HG02870 (cell line): Measurements from ENCODE around the gene SMARCC1.

Experiments used
- ATAC-seq: cut with Tn5 transposase; IDR thresholded peaks from one replicate; pipeline ENCODE4 v1.9.1; 2021; ENCODE audit warnings: mild to moderate bottlenecking, moderate library complexity; ENCODE audit not compliant: unreplicated experiment

SMARCC1 gene

DNA sequence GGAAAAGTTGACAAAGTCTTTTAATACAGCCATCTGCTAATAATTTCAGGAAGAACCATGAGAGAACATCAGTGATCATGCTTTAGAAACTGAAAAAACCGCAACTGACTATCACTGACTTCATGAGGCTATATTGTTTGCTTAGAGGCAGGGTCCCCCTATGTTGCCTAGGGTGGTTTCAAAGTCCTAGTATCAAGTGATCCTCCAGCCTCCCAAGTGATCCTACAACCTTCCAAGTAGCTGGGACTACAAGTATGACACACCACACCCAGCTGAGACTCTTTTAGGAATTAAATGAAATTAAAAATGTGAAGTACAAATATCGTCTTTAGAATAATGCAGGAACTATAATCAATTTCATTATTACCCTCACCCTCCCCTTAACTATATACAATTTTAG is 144.8 kb downstream of the SMARCC1 start:
- no peak for ATAC-seq

DNA sequence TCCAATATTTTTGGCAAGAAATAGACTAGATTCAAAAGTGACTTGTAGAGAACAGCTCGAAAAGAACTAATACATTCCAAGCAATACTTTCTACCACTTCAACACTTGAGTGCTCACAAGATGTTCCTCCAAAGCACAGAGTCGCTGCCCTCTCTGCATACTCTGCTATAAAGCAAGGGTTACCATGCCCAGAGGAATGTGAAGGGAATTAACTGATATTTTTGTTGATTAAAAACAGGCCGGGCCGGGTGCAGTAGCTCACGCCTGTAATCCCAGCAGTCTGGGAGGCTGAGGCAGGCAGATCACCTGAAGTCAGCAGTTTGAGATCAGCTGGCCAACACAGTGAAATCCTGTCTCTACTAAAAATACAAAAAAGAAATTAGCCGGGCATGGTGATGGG is 145.5 kb downstream of the SMARCC1 start:
- ATAC-seq = no peak

DNA sequence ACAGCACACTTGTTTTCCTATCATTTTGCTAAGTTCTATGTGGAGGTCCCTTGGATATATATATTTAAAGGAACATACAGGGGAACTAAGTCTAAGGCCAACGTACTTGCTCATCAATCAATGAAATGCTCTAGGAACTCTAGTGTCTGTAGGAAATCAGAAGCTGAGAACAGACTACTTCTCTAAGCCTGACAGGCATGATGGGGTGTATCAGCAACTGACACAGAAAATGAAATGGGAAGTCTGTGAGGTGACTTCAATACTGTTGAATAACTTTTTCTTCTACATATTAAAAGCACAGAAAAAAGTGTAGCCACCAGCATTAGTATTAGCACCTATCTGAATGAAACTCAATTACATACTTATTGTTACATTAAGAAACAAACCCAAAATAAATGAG is 146.2 kb downstream of the SMARCC1 start:
- ATAC-seq = no peak

DNA sequence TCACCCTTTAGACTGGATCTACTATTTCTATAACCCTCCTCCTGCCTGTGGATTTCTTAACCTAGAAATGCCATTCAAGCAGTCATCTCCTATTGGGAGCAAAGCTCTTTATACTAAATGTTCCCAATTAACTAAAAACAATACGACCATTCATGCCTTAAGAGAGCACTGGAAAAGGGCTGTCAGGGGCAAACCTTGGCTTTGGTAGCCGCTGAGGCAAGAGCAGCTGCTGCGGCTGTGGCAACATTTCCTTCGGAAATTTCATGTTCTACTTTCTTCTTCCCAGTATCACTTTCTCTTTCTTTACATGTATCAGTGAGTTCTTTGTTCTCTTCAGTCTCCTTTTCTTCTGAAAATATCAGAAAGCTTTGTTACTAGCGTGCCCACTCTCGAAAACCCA is 146.7 kb downstream of the SMARCC1 start:
- ATAC-seq = no peak

DNA sequence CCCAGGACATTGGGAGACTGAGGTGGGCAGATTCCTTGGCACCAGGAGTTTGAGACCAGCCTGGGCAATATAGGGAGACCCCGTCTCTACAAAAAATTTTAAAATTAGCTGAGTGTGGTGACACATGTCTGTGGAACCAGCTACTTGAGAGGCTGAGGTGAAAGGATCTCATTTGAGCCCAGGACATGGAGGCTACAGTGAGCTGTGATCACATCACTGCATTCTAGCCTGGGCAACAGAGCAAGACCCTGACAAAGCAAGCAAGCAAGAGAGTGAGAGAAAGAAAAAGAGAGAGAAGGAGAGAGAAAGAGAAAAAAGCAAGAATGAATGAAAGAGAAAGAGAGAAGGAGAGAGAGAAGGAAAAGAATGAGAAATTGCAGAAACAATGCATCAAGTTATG is 150.9 kb downstream of the SMARCC1 start:
- ATAC-seq = no peak

DNA sequence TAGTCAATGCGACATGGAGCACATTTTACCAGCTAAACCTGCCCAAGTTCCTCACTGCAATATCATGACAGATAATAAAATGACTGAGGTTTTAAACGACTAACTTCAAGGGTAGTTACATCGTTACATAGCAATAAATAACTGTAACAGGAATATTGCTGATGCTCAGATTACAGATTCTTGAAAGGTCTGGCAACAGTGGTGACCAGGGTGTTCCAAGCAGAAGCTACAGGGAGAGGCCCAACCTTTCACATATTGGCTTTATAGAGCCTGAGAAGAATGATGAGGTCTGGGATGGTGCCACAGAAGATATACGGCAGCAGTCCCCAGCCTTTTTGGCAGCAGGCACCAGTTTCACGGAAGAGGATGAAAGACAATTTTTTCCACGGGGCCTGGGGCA is 151.9 kb downstream of the SMARCC1 start:
- no peak for ATAC-seq

DNA sequence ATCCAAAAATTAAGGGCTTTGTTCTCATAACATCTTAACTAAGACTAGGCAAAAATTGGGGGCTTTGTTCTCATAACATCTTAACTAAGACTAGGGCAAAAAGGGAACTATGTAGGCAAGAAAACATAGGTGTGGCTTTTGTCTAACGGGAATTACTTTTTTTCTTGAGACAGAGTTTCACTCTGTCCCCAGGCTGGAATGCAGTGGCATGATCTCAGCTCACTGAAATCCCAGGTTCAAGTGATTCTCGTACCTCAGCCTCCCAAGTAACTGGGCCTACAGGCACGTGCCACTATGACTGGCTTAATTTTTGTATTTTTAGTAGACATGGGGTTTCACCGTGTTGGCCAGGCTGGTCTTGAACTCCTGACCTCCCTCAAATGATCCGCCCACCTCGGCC is 153.3 kb downstream of the SMARCC1 start:
- ATAC-seq = no peak

DNA sequence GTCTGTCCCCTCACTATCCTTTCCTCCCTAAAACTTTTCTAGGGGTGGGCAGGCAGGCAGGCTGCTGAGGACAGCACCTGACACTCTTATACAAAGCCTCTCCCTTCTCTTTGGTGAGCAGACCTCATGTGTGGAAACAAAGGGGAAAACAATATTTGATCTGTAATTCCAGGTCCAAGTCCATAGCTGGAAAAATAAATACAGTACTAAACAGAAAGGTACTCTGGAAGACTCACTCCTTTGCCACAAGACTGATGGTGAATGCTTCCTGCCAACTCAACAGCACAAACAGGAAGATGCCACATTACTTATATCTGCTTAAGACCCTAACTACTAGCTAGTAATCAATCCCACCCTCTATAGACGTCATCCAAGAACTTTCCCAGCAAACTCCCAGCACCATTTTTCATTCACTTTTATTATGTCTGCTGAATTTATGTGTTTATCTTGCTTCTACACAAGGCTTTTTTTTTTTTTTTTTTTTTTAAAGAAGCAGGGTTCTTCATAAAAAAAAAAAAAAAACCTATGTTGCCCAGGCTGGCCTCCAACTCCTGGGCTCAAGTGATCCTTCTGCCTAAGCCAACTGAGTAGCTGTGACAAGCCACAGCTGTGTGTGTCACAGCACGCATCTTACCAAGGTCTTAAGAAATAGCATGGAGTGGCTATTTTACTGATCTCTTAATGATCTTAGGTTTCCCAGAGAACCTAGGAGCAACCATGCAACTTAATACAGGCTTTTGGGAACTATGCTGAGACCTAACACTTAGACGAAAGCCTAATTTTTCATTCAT is 158.8 kb downstream of the SMARCC1 start:
- ATAC-seq = no peak

DNA sequence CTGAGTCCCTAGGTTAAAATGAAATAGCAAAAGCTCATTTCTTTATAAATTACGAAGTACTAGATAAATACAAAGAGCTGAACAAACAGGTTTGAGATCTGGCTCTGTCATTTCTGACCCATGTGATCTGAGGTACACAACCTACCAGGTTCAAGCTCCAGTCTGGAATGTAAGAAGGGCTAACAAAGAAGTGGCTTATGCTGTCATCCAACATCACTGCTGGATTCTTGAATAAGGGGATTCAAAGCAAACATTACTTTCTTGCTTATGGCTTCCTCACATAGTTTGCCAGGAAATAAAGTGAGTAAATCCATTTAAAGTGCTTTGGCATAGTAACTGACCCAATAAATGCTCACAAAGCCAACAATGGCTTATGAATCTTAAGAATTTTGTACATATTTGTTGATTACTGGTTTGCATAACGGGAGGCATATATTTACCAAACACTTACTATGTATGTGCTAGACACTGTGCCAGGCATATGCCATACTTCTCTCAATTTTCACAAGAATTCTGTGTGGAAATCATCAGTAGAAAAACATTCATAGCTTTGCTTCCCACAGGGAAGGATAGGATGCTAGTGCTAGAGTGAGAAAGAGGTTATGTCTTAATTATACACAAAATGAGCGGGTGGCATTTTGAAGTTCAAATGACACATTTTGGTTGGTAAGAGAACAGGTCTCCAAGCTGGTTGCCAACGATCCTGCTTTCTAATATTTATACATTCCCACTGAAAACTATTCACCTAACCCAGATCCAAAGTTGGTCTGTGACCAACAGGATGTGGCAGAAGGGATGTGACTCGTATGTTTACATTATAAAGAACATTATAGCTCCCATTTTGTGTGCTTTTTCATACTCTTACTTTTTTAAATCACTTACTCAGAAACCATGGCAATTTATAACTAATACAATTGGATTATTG is 164.3 kb downstream of the SMARCC1 start:
- no peak for ATAC-seq

DNA sequence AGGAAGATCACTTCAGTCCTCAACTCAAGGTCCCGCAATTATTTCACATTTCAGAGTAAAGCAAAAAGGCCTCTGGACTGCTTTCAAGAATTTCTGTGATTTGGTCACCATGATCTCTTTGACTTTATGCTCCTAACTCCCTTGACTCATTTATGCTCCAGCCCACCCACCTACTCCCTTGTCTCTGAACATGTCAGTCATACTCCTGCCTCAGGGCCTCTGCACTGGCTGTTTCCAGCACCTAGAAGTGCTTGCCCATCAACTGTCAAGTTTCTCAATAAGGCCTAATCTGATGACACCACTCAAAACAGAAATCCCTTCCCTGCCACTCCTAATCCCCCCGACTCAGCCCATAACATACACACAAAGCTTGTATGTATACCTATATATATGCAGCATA is 166.9 kb downstream of the SMARCC1 start:
- ATAC-seq = no peak

DNA sequence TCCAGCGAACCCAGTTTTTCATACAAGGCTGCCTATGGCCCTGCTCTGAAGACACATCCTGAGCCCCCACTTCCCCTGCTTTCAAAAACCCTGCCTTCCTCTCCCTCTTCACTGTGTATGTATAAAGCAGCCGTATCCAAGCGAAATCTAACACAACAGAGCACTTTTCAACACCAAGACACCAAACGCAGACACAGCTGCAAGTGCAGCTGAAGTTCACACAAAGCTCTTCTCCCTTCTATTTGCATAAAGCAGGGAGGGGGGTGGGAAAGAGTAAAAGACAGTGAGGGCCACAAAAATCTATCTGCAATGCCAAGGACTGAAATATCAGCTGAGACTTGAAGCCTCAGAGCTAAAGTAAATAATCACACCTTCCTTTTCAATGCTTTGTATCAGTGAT is 168.0 kb downstream of the SMARCC1 start:
- ATAC-seq = no peak

DNA sequence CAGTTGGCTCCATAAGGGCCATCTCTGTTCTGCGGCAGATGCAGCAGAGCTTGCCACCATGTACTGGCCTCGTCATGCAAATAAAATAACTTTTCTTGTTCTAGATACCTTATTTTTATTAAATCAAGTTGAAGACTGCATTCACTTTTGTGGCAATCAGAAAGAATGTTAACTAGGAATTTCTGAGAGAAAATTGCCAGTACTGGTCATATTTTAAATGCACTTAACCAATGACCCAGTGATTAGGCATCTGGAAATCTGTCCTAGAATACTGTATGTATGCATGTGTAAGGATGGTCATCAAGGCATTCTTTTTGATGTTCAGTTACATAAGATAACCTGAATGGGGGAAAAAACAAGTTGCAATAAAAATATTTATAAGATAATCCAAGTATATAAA is 168.8 kb downstream of the SMARCC1 start:
- no peak for ATAC-seq

DNA sequence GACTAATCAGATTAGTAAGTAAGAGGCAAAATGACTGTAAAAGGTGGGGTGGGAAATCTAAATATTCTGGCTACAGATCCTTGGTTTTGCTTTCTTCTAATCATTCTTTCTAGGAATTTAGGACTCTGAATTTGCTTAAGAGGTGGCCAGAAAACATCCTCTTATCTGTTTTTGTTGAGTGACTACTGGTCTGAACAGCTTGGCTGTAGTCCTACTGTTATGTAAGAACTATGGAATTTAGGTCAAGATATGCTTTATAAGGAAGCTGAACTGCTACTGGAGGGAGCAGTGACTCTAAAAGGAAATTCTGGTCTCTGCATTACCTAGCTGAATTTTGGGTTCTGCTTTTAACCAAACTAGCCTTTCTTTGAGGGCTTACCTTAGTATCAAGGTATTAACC is 169.5 kb downstream of the SMARCC1 start:
- no peak for ATAC-seq

DNA sequence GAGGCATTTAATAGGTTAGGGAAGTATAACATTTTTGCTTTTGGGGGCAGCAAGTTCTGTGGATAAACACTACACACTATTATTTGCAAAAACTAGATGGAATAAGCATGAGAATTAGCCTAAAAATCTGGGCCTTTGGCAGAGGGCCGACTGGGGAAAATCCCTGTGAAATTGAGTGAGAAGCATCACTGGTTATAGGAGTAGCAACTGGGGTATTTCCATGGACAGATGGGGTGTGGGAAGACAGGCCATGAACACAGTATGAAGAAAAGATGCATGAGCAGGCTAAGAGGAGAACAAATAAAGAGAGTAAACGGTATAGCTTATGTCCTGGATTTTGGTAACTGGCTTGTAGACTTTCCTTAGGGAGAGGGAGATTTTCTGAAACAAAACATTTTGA is 170.1 kb downstream of the SMARCC1 start:
- ATAC-seq = no peak

DNA sequence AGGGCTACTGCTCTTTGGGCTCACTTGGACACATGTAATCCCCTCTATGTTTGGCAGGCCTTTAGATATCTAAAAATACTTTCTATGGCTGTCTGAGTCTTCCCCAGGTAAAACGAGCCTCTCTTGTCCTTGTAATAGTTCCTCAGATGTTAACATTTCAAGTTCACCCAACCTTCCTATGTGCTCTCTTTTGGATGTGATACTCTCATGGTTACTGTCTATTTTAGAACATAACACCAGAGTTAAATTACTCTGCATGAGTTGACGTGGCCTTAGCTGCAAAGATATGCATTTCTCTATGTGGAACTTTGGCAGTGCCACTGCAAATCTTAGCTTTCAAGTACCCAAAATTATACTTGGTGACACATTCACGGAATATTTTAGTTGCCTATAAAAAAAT is 171.1 kb downstream of the SMARCC1 start:
- no peak for ATAC-seq

DNA sequence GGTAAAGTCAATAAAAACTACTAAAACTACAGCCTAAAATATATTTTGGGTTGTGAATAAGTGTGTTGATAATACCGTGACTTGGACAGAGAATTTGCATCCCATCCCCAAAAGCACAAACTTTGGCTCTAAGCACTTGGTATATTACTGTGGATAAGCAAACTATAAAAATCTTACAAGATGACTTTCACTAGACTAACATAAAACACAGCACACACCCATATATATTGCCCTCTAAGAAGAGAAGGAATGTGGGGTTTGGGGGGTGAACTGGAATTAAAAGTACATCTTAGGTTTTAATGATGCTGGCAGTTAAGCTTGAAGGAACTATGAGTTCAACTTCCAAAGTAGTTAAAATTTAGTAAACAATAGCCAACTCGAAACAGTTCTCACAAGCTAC is 174.4 kb downstream of the SMARCC1 start:
- ATAC-seq = no peak

DNA sequence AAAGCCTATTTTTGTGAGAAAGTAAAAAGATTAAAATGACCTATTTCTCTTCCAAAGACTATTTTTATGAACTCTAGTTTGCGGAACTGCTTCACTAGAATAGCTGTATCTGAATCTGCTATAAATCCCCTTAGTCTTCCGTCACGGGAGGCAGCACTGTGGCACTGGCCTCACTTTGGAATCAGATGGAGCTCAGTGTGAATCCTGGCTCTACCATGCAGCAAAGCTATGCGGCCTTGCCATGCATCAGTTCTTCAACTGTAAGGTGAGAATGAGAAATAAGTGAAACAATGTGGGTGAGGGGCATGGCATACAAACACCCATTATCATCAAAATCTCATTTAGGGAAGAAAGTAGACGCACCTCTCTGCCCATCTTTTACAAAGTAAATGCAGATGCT is 175.5 kb downstream of the SMARCC1 start:
- ATAC-seq = no peak

DNA sequence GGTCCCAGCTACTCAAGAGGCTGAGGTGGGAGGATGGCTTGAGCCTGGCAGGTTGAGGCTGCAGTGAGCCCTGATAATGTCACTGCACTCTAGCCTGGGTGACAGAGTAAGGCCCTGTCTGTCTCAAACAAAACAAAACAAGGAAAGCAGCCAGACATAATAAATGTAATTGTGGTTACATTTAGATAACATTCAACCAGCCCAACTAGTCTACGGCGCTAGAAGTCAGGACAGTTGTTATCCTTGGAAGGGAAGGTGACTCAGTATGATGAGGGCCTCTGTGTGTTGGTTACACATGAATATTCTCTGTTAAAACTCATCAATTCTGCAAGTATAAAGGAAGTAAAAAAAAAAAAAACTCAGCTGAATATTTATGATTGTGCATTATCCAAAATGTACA is 176.0 kb downstream of the SMARCC1 start:
- ATAC-seq = no peak

DNA sequence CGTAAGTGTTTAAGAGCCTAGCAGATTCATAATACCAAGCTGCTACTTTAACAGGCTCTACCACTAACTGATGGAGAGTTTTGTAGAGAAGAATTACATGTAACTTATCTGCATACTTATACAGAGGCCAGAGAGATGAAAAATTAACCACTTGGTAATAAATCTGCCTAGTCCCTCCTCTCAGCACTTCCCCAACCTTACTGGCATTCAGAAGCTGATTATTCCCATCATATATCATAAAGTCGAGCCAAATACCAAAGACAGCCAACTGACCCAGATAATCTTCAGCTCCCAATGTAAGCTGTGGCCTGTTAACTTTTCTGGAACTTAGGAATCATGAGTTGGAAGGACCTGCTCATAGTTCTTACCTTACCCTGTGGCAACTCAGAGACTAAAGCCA is 177.5 kb downstream of the SMARCC1 start:
- no peak for ATAC-seq

DNA sequence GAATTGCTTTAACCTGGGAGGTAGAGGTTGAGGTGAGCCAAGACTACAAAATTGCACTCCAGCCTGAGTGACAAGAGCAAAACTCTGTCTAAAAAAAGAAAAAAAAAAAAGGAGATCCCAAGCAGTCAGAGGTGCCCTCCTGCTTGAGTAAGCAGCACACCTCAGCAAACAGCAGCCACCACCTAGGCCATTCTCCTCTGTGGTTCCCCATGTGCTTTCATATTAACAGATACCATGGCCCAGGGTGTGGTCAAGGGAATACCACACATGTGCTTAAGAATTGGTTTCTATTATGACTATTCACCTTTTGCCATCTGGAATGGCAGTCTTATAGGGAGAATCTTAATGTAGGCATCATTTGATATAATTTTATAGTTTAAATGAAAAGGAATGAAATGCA is 178.4 kb downstream of the SMARCC1 start:
- ATAC-seq = no peak

DNA sequence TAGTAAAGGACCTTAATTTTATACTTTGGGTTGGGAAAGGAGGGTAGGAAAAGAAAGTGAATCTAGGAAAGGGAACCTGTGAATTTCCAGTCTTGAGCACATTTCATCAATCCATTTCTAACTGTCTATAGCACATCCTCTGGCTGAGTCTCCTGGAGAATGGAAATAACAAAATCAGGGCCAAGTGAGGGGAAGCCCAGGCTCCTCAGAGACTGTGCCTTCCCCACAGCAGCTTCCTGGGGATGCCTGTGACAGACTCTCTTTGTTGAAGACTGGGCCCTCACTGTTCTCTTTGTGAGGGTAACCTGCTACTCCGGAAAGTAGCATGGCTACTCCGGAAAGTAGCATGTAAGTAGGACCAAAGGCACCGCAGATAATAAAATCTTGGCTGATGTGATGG is 180.4 kb downstream of the SMARCC1 start:
- ATAC-seq = no peak

DNA sequence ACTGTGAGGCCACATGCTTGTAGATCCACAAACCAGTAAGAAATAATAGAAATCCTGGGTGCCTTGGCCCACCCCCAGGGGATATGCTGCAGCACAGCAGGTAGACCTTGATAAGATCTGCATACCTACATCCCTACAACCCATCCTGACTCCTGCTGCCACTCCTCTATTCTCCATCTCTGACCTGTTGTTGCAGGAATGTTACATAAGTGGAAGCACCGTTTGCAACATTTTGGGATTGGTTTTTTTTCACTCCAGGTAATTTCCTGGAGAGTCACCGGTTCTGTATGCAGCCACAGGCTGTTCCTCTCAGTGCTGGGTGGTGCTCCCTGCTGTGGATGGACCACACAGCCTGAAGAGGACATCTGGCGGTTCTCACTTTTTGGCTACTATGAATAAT is 186.9 kb downstream of the SMARCC1 start:
- ATAC-seq = no peak
